ENCODE data around the gene SKAP1.
A peak's percentile ranks its signal among the peaks of the same experiment; 100 is the strongest.
"Not testable (repeated sequence)": the region's sequence is repeated elsewhere in the genome, so short reads cannot be mapped to it uniquely, and the experiment has no call there.

The SKAP1 gene

GRCh38 chr17:48317732-48318131, 112.3 kb downstream of the SKAP1 start:
- no peak for DNase-seq (ENCODE audit: low spot score)

- no peak for DNase-seq (ENCODE audit: low spot score)
Measured at GRCh38 chr17:48314716-48315115, 115.3 kb downstream of the SKAP1 start.

DNA sequence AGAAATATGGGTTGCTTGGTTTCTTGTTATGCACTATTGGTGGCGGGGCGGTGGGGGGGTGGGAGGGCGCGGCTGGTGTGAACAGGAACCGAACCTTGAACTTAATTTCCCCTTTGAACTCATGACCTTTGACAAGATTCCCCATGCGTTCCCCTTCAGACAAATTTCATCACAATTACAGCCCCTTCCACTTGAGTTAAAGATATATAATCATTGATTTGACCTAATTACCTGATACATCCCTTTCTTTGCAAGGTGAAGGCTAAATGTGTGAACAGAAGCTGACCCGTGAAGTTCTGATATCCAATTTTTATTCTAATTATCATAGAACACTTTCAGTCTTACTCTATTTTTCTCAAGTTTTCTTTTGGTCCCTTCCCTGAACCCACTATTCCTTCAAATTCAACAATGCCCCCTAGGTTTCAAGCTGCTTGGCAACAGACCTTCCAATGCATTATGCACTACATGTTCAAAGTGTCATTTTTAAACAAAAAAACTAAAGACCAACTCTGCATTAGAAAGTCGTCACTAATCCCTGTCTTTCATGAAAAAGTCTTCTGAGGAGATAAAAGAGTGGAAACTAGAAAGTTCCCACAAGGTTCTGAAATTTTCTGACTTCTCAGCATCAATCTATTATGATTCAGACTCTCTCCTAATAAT, 116.8 kb downstream of the SKAP1 start:
- no peak for DNase-seq (ENCODE audit: low spot score)

DNA sequence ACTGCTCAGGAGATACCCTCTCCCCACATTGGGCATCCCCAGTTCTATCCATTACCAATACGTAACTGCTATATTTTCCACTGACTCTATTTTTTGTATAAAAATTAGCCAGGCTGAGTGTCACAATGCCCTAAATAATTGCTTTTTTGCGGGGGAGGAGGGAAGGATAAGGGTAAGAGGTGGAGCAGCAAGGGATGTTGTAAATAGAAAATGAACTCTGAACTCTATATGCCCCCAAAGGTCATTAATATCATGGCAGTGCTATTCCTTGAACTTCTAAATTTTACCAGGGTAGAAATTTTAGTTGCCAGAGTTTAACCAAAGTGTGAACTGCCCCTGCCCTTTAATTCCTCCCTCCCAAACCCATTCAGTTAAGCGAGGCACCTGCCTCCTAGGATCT, 118.7 kb downstream of the SKAP1 start:
- DNase-seq (ENCODE audit: low spot score), result no peak

- peak; percentile 64 for DNase-seq (ENCODE audit: low spot score)
Measured at GRCh38 chr17:48310748-48311213, 119.2 kb downstream of the SKAP1 start.

- no peak for DNase-seq (ENCODE audit: low spot score)
Measured at GRCh38 chr17:48308581-48308980, 121.4 kb downstream of the SKAP1 start.

GRCh38 chr17:48307814-48308411, 122.1 kb downstream of the SKAP1 start:
- DNase-seq (ENCODE audit: low spot score), result peak; percentile 63

GRCh38 chr17:48307255-48307654, 122.8 kb downstream of the SKAP1 start:
- no peak for DNase-seq (ENCODE audit: low spot score)

DNA sequence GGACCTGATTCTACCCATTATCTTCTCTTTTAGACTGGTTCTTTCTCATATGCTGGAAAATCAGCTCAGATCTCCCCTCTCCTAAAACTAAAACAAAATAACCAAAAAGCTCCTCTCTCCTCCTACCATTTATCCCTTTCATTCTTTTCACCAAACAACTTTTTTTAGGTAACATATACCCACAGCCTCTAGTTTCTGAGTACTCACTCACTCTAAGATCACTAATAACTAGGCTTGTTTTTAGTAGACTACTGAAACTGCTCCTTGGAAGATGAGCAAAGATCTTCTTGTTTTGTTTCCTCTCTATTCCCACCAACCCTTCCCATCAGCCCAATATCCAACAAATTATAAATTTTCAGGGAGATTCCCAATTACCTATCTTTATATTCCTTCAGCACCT, 129.0 kb downstream of the SKAP1 start:
- no peak for DNase-seq (ENCODE audit: low spot score)

DNA sequence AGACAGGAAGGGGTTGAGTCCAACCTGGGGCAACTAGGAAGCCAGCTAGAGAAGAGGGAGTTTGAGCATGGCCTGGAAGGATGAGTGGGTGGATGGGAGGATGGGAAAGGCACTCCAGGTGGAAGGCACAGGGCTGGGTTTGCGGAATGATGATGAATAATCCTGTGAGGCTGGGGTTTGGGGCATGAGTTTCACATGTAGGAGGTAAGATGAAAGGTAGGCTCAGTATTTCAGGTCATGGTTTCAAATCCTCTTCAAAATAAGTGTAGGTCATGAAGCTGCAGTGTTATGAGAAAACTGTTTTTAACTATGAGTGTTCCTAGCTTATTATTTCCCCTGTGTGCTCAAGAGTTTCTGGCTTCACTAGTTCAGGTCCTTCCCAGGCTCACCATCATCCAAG, 130.3 kb downstream of the SKAP1 start:
- no peak for DNase-seq (ENCODE audit: low spot score)

- DNase-seq (ENCODE audit: low spot score), result no peak
Measured at GRCh38 chr17:48297825-48298224, 132.2 kb downstream of the SKAP1 start.

GRCh38 chr17:48296453-48296852, 133.6 kb downstream of the SKAP1 start:
- DNase-seq (ENCODE audit: low spot score), result no peak

DNA sequence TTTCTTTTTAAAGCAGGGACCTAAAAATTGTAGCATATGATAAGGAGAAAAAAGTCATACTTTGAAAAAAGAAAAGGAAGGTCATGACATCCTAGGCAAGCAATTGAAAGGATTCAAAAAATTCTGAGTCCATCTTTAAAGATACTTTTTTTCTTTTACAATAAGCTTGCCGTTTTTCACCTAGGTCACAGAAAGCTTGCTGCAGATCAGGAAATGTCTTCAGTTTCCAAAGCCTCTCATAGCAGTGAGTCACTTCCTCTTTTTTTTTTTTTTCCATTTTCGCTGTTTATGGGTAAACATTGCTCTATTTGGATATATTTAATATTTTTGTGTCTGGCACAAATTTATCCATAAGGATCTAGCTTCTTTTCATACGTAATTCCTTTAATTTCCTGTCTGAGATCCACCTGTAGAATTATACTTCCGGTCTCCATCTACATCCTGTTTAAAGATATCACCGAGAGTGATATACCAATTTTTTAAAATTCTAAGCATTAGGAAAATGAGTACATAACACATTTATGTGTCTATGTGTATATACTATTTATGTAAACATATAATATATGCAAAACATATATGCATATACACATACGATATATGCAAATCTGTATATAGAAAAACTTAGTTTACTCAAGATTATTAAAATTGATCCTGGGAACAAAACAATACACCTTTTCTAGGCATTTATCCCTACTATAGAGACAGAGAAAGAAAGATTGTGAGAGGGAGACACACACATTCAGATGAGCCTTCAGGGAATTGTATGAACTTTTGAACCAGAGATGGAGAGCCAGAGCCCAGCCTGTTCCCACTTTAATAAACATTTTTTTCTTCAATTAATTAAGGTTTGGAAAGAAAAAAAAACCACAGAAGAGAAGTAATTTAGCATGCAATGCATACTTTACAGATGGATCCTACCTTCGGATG, 134.4 kb downstream of the SKAP1 start:
- DNase-seq (ENCODE audit: low spot score), result no peak

GRCh38 chr17:48294806-48295361, 135.1 kb downstream of the SKAP1 start:
- no peak for DNase-seq (ENCODE audit: low spot score)

DNA sequence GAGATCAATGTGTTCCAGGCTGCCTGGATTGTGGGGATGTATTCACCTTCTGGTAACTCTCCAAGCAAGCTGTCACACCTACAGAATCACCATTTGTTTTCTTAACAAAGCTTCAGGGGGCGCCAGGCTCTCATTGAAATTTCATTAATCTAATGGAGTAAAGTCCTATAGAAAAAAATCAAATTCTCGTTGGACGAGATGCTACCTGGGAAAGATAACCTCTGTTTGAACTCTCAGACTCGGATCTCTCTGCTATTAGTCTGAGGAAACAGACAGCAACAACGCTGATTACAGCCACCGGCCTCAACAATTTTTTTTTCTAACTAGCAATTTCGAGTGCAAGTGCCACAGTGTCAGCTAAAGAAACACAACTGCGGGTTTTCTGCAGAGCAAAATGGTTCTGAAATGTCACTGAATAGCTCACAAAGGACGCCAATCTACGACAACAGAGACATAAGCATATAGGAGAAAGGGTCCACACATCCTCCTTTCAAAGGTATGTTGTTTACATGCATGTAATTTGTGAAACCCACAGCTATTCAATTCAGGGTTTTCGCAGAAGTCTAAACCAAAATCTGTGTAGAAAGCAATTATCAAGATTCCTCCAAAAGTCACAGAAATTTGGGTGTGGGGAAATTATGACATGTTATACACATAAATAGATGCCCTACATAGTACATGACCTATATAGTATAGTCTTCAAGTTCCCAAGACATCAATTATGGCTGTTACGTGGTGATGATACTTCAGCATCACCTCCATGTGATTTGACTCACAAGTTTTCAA, 135.8 kb downstream of the SKAP1 start:
- DNase-seq (ENCODE audit: low spot score), result no peak

- no peak for DNase-seq (ENCODE audit: low spot score)
Measured at GRCh38 chr17:48293319-48294019, 136.5 kb downstream of the SKAP1 start.

DNA sequence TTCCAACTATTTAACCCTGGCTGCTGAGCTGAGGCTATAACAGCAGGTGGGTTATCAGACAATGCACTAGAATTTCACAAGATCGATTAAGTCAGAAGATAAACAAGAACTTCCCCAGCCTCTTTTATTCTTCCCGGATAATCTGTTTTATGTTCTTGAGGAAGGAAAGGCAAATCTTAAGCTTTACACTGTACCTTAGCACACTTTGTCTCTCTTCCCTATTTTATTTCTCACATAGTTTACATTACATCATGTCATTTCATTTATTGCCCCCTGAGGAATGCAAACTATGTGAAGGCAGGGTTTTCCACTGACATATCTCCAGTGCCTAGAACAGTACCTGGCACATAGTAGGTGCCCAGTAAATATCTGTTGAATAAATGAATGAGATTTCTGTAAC, 139.6 kb downstream of the SKAP1 start:
- DNase-seq (ENCODE audit: low spot score), result no peak

- not testable (repeated sequence) for DNase-seq (ENCODE audit: low spot score)
Measured at GRCh38 chr17:48286917-48287316, 143.1 kb downstream of the SKAP1 start.

GRCh38 chr17:48285614-48286013, 144.4 kb downstream of the SKAP1 start:
- no peak for DNase-seq (ENCODE audit: low spot score)

GRCh38 chr17:48283907-48284306, 146.1 kb downstream of the SKAP1 start:
- DNase-seq (ENCODE audit: low spot score), result no peak

DNA sequence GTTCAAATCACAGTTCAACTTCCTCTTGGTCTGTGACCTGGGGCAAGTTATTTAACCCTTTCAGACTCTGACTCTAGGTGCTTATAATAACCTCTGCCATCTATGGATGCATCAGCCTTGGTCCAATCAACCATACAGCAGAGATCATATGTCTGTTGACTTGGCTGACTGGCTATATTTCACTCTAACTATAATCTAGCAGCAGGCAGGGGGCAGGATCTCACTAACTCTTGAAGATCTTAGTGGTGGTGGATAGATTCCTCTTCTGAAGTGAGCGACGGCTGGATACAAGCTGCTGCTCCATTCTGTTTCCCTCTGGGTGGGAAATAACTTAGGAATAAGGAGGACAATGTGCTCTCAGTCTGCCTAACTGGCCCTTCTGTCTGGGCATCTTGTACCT, 146.6 kb downstream of the SKAP1 start:
- no peak for DNase-seq (ENCODE audit: low spot score)
